Stimulated activated CD8-positive, alpha-beta memory T cell treated with anti-CD3 and anti-CD28 coated beads, Interleukin-2, amount 100 ng/mL, for 1 hour (primary cell): ENCODE data around the gene KIF5B.

Experiments used
- DNase-seq, 2 donors: peaks; one replicate each; pipeline ENCODE4 v3.0.0-alpha.2; 2020; ENCODE audit warnings: low read depth in 2 of 2

KIF5B gene

DNA sequence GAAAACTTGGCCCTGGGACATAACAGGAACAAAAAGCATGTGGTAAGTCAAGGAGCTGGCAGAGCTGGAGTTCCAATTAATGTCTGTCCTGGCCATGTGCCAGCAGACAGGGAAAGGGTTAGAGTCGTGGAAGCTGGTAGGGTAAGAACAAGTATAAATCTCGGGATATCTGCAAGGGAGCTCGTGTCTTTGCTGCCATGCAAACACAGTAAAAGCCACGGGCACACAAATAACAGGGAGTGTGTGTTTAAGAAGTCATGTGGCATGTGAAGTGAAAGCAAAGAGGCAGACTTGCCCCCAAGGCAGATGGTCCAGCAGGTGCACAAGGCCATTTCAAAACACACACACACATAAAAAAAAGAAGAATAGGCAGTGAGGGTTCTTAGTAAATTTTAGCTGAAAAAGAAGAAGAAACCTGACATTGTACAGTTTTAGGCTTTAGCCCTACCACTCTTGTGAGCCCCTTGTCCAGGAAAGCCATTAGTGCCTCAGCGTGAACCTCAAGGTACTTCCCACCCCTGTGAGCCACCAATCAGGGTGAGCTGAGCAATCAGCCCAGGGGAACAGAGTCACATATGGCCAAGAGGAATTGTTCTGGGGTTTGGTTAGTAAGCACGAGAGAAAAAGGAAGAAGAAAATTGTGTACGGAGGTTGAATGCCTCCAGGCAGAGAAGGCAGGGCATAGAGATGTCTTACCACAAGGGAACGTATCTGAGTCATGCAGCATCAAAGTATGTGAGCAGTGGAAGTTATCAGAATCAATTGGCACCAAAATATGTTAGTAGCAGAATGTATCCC is 94.7 kb downstream of the KIF5B start:
- no peak for DNase-seq

DNA sequence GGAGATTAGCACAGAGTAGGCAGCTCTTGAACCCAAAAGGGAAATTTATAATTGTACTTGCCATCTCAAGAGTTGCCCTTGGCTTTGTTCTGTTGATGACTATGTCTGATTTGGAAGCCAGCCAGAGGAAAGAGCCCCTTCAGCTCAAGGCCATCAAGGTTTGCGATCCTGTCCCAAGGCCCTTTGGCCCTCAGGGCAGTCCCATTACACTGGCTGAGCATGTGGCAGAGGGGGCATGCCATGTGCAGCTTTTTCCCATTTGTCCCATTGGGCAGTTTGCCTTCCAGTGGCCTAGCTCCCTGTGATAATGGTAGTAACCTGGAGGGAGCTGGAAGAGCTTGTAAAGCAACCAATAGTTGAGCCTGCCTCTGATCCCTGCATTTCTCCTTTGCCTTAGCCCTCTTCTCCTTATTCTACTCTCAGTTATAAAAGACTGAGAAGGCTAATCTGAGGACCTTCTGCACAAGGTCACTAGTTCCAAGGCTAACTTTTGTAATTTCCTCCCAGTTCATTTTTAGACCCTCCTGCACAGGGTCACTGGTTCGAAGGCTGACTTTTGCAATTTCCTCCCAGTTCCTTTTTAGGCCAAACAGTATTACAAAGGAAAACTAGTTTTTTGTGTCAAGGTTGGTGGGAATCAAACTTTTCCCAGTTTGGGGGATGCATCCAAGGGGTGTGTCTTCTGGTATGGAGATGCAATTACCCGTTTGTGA is 96.6 kb downstream of the KIF5B start:
- DNase-seq, result no peak
